Activated CD8-positive, alpha-beta memory T cell treated with anti-CD3 and anti-CD28 coated beads, Interleukin-2, amount 10 ng/mL, durations not matched to agents 7 days and 5 days (primary cell): Measurements from ENCODE around the gene FCHSD2. TPM values are rescaled to one million over a fixed set of nuclear protein-coding genes. Genes with fewer than 3 reads are reported as not detected.

ENCODE experiments used
- ATAC-seq: fragments of 150-1000 bp; cut with Tn5 transposase; one replicate; pipeline ENCODE4 v1.10.0; 2021; ENCODE audit warnings: moderate library complexity
- CTCF ChIA-PET: fragments of 350-600 bp; sonication (Branson Sonifier 250); formaldehyde crosslinking; loops from one replicate; lab custom pipeline; 2021; ENCODE audit warnings: antibody characterized with exemption; lab: Charles Lee
- DNase-seq: peaks from one replicate; pipeline ENCODE4 v3.0.0-alpha.2; 2020
- H3K27ac Mint-ChIP-seq: one replicate; pipeline ENCODE4 v1.8.0; 2021; ENCODE audit warnings: mild to moderate bottlenecking, mixed read lengths
- H3K27me3 Mint-ChIP-seq: one replicate; pipeline ENCODE4 v1.8.0; 2021; ENCODE audit warnings: mixed read lengths
- H3K36me3 Mint-ChIP-seq: one replicate; pipeline ENCODE4 v1.8.0; 2021; ENCODE audit warnings: mild to moderate bottlenecking, mixed read lengths
- H3K4me1 Mint-ChIP-seq: one replicate; pipeline ENCODE4 v1.8.0; 2021; ENCODE audit warnings: mixed read lengths
- H3K4me3 Mint-ChIP-seq: one replicate; pipeline ENCODE4 v1.8.0; 2021; ENCODE audit warnings: mild to moderate bottlenecking, moderate library complexity, mixed read lengths
- H3K9me3 Mint-ChIP-seq: one replicate; pipeline ENCODE4 v1.8.0; 2022; ENCODE audit warnings: low read depth, mixed read lengths
- total RNA-seq, 2 experiments: library from RNA; stranded (reverse); gene quantifications; one replicate each; pipeline ENCODE4 v1.2.3, GENCODE V29; 2021

Gene FCHSD2
- total RNA-seq, 2 experiments from 2014 or later: 42.1 to 71.0 TPM

DNA sequence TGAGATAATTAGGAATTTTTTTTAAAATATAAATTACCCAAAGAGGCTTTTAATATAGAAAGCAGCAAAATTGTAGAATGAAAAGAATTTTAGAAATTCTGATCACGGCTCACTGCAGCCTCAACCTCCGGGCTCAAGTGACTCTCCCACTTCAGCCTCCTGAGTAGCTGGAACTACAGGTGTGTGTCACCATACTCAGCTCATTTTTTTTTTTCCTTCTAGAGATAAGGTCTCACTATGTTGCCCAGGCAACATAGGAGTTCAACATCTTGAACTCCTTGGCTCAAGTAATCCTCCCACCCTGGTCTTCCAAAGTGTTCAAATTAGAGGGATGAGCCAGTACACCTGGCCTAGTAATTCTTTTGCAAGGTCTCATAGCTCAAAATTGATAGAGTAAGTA lies 251.2 kb downstream of the FCHSD2 start:
- DNase-seq (no peak), ATAC-seq (no peak)
- no peak overlapping the region for H3K27ac Mint-ChIP-seq
- CTCF ChIA-PET: interaction anchor here (1.0 kb wide), 1 partner anchor 293 kb away, joined by 3 read pairs; no protein-coding TSS in a partner anchor
- H3K4me1 Mint-ChIP-seq: no peaks in the 10 kb centered on the region
- H3K36me3 Mint-ChIP-seq: peaks cover 22% of the 10 kb centered on the region
- H3K4me3 Mint-ChIP-seq: no peak overlapping the region
- no peaks in the 10 kb centered on the region for H3K9me3 Mint-ChIP-seq
- no peaks in the 10 kb centered on the region for H3K27me3 Mint-ChIP-seq

DNA sequence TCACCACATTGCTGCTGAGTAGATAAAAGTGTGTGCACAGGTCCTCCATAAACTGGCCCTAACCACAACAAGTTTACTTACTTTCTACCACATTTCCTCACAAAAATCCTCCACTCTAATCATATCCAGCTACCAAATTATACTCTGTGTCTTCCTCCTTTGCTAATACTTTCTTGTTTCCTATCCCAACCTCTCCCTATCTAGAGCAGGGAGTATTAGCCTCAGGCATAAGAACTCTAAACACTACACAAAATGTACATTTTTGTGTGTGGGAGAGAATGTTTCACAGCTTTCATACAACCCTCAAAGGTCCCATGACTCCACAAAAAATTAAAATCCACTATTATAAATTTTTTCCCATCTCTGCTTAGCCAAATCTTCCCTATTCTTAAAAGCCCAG lies 255.5 kb downstream of the FCHSD2 start:
- Mint-ChIP-seq H3K36me3 (peaks cover 39% of the 10 kb centered on the region), H3K4me1 (no peaks in the 10 kb centered on the region), H3K27me3 (no peaks in the 10 kb centered on the region), H3K27ac (no peak overlapping the region), H3K9me3 (no peaks in the 10 kb centered on the region), H3K4me3 (no peak overlapping the region)
- CTCF ChIA-PET: no interaction called here
- ATAC-seq: no peak
- no peak for DNase-seq

GRCh38 chr11:72885749-72886609 lies 256.1 kb downstream of the FCHSD2 start:
- H3K4me3 Mint-ChIP-seq: no peak overlapping the region
- H3K9me3 Mint-ChIP-seq: no peaks in the 10 kb centered on the region
- H3K36me3 Mint-ChIP-seq: peaks cover 46% of the 10 kb centered on the region
- no peaks in the 10 kb centered on the region for H3K4me1 Mint-ChIP-seq
- ATAC-seq: no peak
- H3K27me3 Mint-ChIP-seq: no peaks in the 10 kb centered on the region
- CTCF ChIA-PET: no interaction called here
- no peak for DNase-seq
- H3K27ac Mint-ChIP-seq: no peak overlapping the region

DNA sequence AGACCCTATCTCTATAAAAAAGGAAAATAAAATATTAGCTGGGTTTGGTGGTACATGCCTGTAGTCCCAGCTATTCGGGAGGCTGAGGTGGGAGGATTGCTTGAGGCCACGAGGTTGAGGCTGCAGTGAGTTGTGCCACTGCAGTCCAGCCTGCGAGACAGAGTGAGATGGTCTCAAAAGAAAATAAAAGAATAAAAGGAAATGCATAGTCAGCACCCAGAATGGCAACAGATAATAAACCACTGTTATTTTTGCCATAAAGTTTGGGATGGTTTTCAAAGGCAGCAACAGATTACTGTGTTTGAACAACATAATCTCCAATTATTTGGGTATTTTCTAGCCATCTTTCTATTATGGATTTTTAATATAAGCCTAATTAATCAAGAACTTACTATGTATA lies 266.0 kb downstream of the FCHSD2 start:
- ATAC-seq: no peak
- Mint-ChIP-seq H3K4me3 (no peak overlapping the region), H3K27ac (no peak overlapping the region), H3K36me3 (peaks cover 27% of the 10 kb centered on the region), H3K4me1 (peaks cover 4% of the 10 kb centered on the region), H3K27me3 (no peaks in the 10 kb centered on the region), H3K9me3 (no peaks in the 10 kb centered on the region)
- CTCF ChIA-PET: no interaction called here
- DNase-seq: no peak

DNA sequence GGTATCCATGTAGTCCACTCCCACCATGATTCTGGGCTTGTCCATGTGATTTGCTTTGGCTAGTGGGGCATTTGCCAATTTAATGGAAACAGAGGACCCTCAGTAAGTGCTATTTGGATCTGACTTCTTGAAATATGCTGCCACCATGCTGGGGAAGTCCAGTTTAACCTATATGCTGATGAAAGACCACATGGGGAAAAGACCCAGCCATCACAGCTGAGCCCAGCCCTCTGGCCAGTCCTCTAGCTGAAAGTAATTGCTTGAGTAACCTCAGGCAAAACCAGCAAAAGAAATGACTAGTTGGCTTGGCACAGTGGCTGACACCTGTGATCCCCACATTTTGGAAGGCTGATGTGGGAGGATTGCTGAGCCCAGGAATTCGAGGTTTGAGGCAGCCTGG lies 266.4 kb downstream of the FCHSD2 start:
- no peak overlapping the region for H3K27ac Mint-ChIP-seq
- H3K4me3 Mint-ChIP-seq: no peak overlapping the region
- peaks cover 5% of the 10 kb centered on the region for H3K4me1 Mint-ChIP-seq
- CTCF ChIA-PET: no interaction called here
- DNase-seq (no peak), ATAC-seq (no peak)
- no peaks in the 10 kb centered on the region for H3K27me3 Mint-ChIP-seq
- no peaks in the 10 kb centered on the region for H3K9me3 Mint-ChIP-seq
- peaks cover 25% of the 10 kb centered on the region for H3K36me3 Mint-ChIP-seq

DNA sequence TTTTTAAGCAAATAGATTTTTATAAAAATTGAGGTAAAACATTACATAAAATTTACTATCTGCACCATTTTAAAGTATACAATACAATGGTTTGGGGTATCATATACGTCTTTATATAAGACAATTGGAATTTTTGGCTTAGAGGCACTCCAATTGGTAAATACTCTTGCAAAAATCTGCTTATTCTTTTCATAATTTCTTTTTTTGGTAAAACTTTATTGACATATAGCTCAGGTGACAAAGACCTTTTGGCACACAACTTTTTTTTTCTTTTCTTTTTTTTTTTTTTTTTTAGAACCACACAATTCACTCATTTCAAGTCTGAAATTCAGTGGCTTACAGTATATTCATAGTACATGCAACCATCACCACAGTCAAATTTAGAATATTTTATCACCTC lies 270.1 kb downstream of the FCHSD2 start:
- Mint-ChIP-seq H3K4me3 (no peak overlapping the region), H3K4me1 (peaks cover 15% of the 10 kb centered on the region), H3K36me3 (peaks cover 31% of the 10 kb centered on the region), H3K9me3 (no peaks in the 10 kb centered on the region), H3K27ac (no peak overlapping the region), H3K27me3 (no peaks in the 10 kb centered on the region)
- CTCF ChIA-PET: no interaction called here
- DNase-seq (no peak), ATAC-seq (no peak)

GRCh38 chr11:72871119-72871518 lies 271.0 kb downstream of the FCHSD2 start:
- peaks cover 34% of the 10 kb centered on the region for H3K36me3 Mint-ChIP-seq
- no peak overlapping the region for H3K4me3 Mint-ChIP-seq
- no peaks in the 10 kb centered on the region for H3K27me3 Mint-ChIP-seq
- peak overlapping the region; percentile 28 for H3K27ac Mint-ChIP-seq
- ATAC-seq (no peak), DNase-seq (no peak)
- CTCF ChIA-PET: no interaction called here
- H3K4me1 Mint-ChIP-seq: peaks cover 15% of the 10 kb centered on the region
- no peaks in the 10 kb centered on the region for H3K9me3 Mint-ChIP-seq

DNA sequence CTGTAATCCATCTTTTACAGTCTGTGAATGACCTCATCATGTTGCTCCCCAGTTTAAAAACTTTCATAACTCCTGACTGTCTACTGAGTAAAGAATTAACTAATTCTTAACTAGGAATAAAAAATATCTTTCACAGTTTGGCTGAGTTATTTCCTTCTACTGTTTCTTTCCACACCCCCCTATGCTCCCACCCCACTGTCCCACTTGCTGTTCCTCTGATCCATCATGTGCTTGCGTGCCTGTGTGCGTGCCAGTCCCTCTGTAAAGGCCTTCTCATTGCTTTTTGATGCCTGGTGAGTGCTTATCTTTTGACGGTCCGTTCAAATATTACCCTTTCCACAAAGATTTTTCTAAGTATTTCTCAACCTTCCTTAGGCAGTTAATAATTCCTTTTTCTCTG lies 272.3 kb downstream of the FCHSD2 start:
- Mint-ChIP-seq H3K27ac (no peak overlapping the region), H3K27me3 (no peaks in the 10 kb centered on the region), H3K9me3 (no peaks in the 10 kb centered on the region), H3K4me1 (peaks cover 15% of the 10 kb centered on the region), H3K36me3 (peaks cover 33% of the 10 kb centered on the region), H3K4me3 (no peak overlapping the region)
- ATAC-seq (no peak), DNase-seq (no peak)
- CTCF ChIA-PET: no interaction called here

DNA sequence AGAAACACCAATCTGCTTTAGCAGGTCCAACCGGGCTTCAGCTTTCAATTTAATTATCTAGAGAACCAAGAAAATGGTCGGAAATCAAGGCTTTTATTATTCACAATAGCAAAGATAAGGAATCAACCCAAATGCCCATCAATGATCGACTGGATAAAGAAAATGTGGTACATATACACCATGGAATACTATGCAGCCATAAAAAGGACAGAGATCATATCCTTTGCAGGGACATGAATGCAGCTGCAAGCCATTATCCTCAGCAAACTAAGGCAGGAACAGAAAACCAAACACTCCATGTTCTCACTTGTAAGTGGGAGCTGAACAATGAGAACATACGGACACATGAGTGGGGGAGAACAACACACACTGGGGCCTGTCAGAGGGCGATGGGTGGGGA lies 274.1 kb downstream of the FCHSD2 start:
- Mint-ChIP-seq H3K27ac (no peak overlapping the region), H3K4me3 (no peak overlapping the region), H3K4me1 (peaks cover 15% of the 10 kb centered on the region), H3K36me3 (peaks cover 33% of the 10 kb centered on the region), H3K27me3 (no peaks in the 10 kb centered on the region), H3K9me3 (no peaks in the 10 kb centered on the region)
- CTCF ChIA-PET: no interaction called here
- DNase-seq (no peak), ATAC-seq (no peak)

GRCh38 chr11:72864702-72865655 lies 277.1 kb downstream of the FCHSD2 start:
- Mint-ChIP-seq H3K4me1 (peaks cover 8% of the 10 kb centered on the region), H3K9me3 (no peaks in the 10 kb centered on the region), H3K36me3 (peaks cover 23% of the 10 kb centered on the region), H3K27ac (no peak overlapping the region), H3K4me3 (no peak overlapping the region), H3K27me3 (no peaks in the 10 kb centered on the region)
- ATAC-seq (no peak), DNase-seq (no peak)
- CTCF ChIA-PET: interaction anchor here (1.0 to 1.2 kb wide), 3 partner anchors 14 to 313 kb away, joined by 3 to 7 read pairs (median 4); no protein-coding TSS in a partner anchor

DNA sequence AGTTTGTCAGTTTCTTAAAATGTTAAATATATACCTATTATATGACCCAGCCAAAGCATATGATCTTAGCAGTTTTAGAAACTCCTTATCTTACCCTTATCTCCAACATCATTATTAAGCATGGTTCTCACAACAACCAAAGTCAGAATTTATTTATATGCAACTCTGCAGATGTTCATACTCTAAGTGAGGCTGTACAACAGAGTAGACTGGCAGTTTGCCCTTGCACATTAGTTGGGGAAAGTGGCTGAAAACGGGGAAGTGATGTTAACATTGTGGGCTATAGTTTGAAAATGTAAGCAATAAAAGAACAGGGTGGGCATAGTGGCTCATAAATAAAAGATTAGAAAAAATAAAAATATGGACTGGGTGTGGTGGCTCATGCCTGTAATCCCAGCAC lies 278.2 kb downstream of the FCHSD2 start:
- Mint-ChIP-seq H3K27ac (no peak overlapping the region), H3K4me1 (no peaks in the 10 kb centered on the region)
- CTCF ChIA-PET: no interaction called here

DNA sequence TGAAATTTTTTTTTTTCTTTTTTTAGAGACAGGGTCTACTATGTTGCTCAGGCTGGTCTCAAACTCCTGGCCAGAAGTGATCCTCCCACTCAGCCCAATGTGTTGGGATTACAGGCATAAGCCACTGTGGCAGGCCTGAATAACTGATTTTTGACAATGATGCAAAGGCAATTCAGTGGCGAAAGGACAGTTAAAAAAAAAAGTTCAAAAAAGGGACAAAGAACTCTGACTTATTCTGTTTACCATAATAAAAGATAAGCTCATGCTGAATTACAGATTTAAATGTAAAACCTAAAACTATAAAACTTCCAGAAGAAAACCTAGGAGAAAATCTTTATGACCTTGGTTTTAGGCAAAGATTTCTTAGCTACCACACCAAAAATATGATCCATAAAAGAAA lies 279.0 kb downstream of the FCHSD2 start:
- Mint-ChIP-seq H3K9me3 (no peaks in the 10 kb centered on the region), H3K4me3 (no peak overlapping the region)
- CTCF ChIA-PET: interaction anchor here (1.2 kb wide), 1 partner anchor 315 kb away, joined by 3 read pairs; no protein-coding TSS in a partner anchor

More for the DNA sequence above, 278.2 kb downstream of the FCHSD2 start:
- no peak overlapping the region for H3K4me3 Mint-ChIP-seq
- no peaks in the 10 kb centered on the region for H3K9me3 Mint-ChIP-seq
- H3K36me3 Mint-ChIP-seq: peaks cover 22% of the 10 kb centered on the region
- ATAC-seq (no peak), DNase-seq (no peak)
- no peaks in the 10 kb centered on the region for H3K27me3 Mint-ChIP-seq

GRCh38 chr11:72860592-72860991 lies 281.5 kb downstream of the FCHSD2 start:
- Mint-ChIP-seq H3K4me1 (no peaks in the 10 kb centered on the region), H3K27ac (no peak overlapping the region), H3K36me3 (peaks cover 8% of the 10 kb centered on the region), H3K4me3 (no peak overlapping the region), H3K27me3 (no peaks in the 10 kb centered on the region), H3K9me3 (no peaks in the 10 kb centered on the region)
- no peak for DNase-seq
- ATAC-seq: no peak
- CTCF ChIA-PET: interaction anchor here (1.4 kb wide), 1 partner anchor 277 kb away, joined by 3 read pairs; no protein-coding TSS in a partner anchor

More for the DNA sequence above, 279.0 kb downstream of the FCHSD2 start:
- no peak overlapping the region for H3K27ac Mint-ChIP-seq
- DNase-seq: no peak
- no peaks in the 10 kb centered on the region for H3K4me1 Mint-ChIP-seq
- peaks cover 23% of the 10 kb centered on the region for H3K36me3 Mint-ChIP-seq
- no peaks in the 10 kb centered on the region for H3K27me3 Mint-ChIP-seq
- ATAC-seq: no peak
